ENCODE results near the gene CAMSAP1.

Gene CAMSAP1

DNA sequence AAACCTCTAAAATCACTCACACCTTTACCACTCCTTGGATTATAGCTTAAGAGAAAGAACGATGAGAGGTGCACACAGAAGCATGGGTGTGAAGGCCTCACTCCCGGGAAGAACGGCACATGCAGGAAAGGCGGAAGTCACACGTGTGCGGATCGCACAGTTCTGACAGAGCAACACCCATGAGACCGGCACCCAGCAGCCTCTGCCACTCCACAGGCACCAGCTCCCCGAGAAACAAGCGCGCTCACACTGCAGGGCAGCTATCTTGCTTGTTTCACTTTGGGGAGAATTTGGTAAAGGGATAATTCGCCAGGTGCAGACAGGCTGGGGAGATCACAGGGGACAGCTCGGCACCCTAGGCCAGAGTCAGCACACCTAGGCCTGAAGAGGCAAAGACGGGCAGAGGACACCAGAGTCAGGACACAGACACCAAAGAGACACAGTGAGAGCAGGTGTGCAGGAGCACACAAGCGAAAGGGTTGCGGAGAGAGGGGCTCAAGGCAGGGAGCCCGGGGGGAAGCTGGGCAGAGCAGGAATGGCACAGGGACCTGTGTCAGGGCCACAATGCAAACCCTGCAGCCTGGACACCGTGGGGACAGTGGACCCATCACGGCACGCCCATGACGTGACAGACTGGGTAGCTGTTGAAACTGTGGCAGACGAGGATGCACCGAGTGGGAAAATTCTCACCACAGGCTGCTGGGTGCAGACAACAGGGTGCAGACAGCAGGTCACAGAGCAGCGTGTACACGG, 81.7 kb downstream of the CAMSAP1 start:
- no CpG with 5 or more reads among the region's 25 CpGs for WGBS (ENCODE audit: extremely low coverage, insufficient coverage, low lambda C conversion rate)
- no peak overlapping the region for H4K5ac ChIP-seq (ENCODE audit: low read length)
- no peak overlapping the region for H2BK5ac ChIP-seq (ENCODE audit: low read length)
- H3K27me3 ChIP-seq (ENCODE audit: insufficient read depth, low read length, poor library complexity) = no peaks in the 10 kb centered on the region
- H3K4me2 ChIP-seq (ENCODE audit: low read length) = no peak overlapping the region
- H2BK15ac ChIP-seq (replicated peaks; ENCODE audit: low read depth) = no peak overlapping the region
- no peak for DNase-seq
- H3K36me3 ChIP-seq (ENCODE audit: control insufficient read depth, insufficient read depth, low read length) = peaks cover 10% of the 10 kb centered on the region
- no peak overlapping the region for H3K4me3 ChIP-seq (ENCODE audit: low read length)
- no peaks in the 10 kb centered on the region for H3K4me1 ChIP-seq (ENCODE audit: control insufficient read depth, low read depth, low read length)
- H3K79me1 ChIP-seq (ENCODE audit: low read length) = peaks cover 9% of the 10 kb centered on the region
- H2BK120ac ChIP-seq (ENCODE audit: low read depth, low read length) = no peak overlapping the region
- no peak overlapping the region for H4K8ac ChIP-seq (ENCODE audit: low read depth, low read length)
- H3K56ac ChIP-seq (ENCODE audit: low read length) = no peak overlapping the region
- peaks cover 5% of the 10 kb centered on the region for H3K79me2 ChIP-seq (ENCODE audit: control insufficient read depth, insufficient read depth, low read length)
- H3K4ac ChIP-seq (ENCODE audit: low read depth, low read length) = no peak overlapping the region
- no peak overlapping the region for H3K9ac ChIP-seq (ENCODE audit: low read length)
- no peak overlapping the region for H3K23ac ChIP-seq (ENCODE audit: low read length)
- no peak overlapping the region for H2AK5ac ChIP-seq (ENCODE audit: low read length)
- no peak overlapping the region for H3K27ac ChIP-seq (ENCODE audit: low read depth, low read length)
- no peak overlapping the region for H3K18ac ChIP-seq (ENCODE audit: low read length)

DNA sequence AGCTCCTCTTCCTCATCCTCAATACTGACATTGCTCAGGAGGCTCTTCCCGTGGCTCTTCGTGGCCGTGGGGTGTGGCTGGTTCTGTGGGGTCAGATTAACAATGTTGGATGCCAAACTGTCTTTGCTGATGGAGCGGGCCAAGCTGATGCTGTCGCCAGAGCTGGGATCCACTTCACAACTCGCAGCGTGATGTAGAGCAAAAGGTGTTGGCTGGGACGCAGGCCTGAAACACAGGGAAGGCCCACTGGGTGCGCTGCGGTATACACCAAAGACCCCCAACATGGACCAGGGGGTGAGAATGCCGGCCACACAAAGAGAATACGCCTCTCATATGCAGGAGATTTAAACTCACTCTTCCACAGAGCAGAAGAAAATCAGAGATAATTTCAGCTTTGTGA, 84.3 kb downstream of the CAMSAP1 start:
- Histone ChIP-seq H3K4ac (ENCODE audit: low read depth, low read length) (no peak overlapping the region), H2BK15ac (replicated peaks; ENCODE audit: low read depth) (no peak overlapping the region), H3K9ac (ENCODE audit: low read length) (no peak overlapping the region), H3K79me2 (ENCODE audit: control insufficient read depth, insufficient read depth, low read length) (peaks cover 3% of the 10 kb centered on the region), H2AK5ac (ENCODE audit: low read length) (no peak overlapping the region), H3K27me3 (ENCODE audit: insufficient read depth, low read length, poor library complexity) (no peaks in the 10 kb centered on the region), H2BK5ac (ENCODE audit: low read length) (no peak overlapping the region), H3K4me3 (ENCODE audit: low read length) (no peak overlapping the region), H2BK120ac (ENCODE audit: low read depth, low read length) (no peak overlapping the region), H3K79me1 (ENCODE audit: low read length) (peaks cover 7% of the 10 kb centered on the region), H3K18ac (ENCODE audit: low read length) (no peak overlapping the region), H3K27ac (ENCODE audit: low read depth, low read length) (no peak overlapping the region), H3K23ac (ENCODE audit: low read length) (no peak overlapping the region), H4K5ac (ENCODE audit: low read length) (no peak overlapping the region), H3K4me1 (ENCODE audit: control insufficient read depth, low read depth, low read length) (no peaks in the 10 kb centered on the region), H3K36me3 (ENCODE audit: control insufficient read depth, insufficient read depth, low read length) (peaks cover 10% of the 10 kb centered on the region), H4K8ac (ENCODE audit: low read depth, low read length) (no peak overlapping the region), H3K56ac (ENCODE audit: low read length) (no peak overlapping the region), H3K4me2 (ENCODE audit: low read length) (no peak overlapping the region)
- WGBS (ENCODE audit: extremely low coverage, insufficient coverage, low lambda C conversion rate) = no CpG with 5 or more reads among the region's 12 CpGs
- no peak for DNase-seq

DNA sequence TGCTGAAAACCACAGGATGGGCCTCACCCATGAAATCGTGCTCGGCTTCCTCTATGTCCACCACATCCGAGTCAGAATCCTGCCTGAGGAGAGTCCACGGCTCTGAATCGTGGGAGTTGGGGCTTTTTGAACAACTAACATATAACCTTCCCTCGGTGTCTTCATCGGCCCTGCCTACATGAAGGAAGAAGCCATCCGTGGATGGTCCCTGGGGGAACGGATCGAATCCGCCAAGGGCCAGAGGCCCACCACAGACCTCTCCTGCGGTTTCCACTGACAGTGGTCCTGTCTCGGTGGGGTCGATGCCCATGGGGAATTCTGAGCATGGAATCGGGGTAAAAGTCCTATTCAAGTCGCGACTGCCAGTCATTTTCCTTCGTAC, 85.0 kb downstream of the CAMSAP1 start:
- Histone ChIP-seq H3K27me3 (ENCODE audit: insufficient read depth, low read length, poor library complexity) (no peaks in the 10 kb centered on the region), H3K27ac (ENCODE audit: low read depth, low read length) (no peak overlapping the region), H2AK5ac (ENCODE audit: low read length) (no peak overlapping the region), H4K5ac (ENCODE audit: low read length) (no peak overlapping the region), H3K4me2 (ENCODE audit: low read length) (no peak overlapping the region), H3K4me3 (ENCODE audit: low read length) (no peak overlapping the region), H3K79me1 (ENCODE audit: low read length) (peaks cover 6% of the 10 kb centered on the region), H3K23ac (ENCODE audit: low read length) (no peak overlapping the region), H2BK15ac (replicated peaks; ENCODE audit: low read depth) (no peak overlapping the region), H4K8ac (ENCODE audit: low read depth, low read length) (no peak overlapping the region), H3K56ac (ENCODE audit: low read length) (no peak overlapping the region), H3K4me1 (ENCODE audit: control insufficient read depth, low read depth, low read length) (no peaks in the 10 kb centered on the region), H3K36me3 (ENCODE audit: control insufficient read depth, insufficient read depth, low read length) (peaks cover 14% of the 10 kb centered on the region), H3K4ac (ENCODE audit: low read depth, low read length) (no peak overlapping the region), H3K9ac (ENCODE audit: low read length) (no peak overlapping the region), H2BK5ac (ENCODE audit: low read length) (no peak overlapping the region), H3K79me2 (ENCODE audit: control insufficient read depth, insufficient read depth, low read length) (peaks cover 3% of the 10 kb centered on the region), H2BK120ac (ENCODE audit: low read depth, low read length) (no peak overlapping the region), H3K18ac (ENCODE audit: low read length) (no peak overlapping the region)
- DNase-seq = no peak
- WGBS (ENCODE audit: extremely low coverage, insufficient coverage, low lambda C conversion rate) = no CpG with 5 or more reads among the region's 18 CpGs

DNA sequence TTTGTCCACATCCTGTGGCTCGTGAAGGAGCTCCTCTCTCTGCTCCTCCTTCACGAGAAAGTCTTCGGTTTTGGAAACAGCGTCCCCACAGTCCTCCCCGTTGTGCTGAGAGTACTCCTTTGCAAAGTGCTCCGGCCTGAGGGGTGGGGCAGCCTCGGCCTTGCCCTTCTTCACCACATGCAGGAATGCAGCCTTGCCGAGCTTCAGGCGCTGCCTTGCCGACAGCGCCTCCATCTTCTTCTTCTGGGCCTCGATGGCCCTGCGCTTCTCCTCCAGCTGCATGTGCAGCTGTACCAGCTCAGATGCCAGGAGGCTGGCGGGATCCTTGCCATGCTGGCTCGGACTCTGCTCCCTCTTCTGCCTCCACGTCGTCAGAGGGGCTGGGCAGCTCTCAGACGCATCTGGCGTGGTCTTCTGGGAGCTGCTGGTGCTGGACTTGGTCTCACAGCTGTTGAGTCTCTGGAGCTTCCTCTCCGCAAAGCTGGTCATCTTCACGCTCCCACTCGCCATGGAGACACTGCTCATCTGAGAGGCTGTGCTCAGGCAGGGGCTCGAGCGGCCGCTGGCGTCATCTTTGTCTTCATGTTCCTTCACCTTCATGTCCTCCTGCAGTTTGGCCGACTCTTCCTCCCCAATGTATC, 85.5 kb downstream of the CAMSAP1 start:
- Histone ChIP-seq H3K23ac (ENCODE audit: low read length) (no peak overlapping the region), H4K8ac (ENCODE audit: low read depth, low read length) (no peak overlapping the region), H3K27ac (ENCODE audit: low read depth, low read length) (no peak overlapping the region), H2BK5ac (ENCODE audit: low read length) (no peak overlapping the region), H3K27me3 (ENCODE audit: insufficient read depth, low read length, poor library complexity) (no peaks in the 10 kb centered on the region), H4K5ac (ENCODE audit: low read length) (no peak overlapping the region), H2AK5ac (ENCODE audit: low read length) (no peak overlapping the region), H3K4me1 (ENCODE audit: control insufficient read depth, low read depth, low read length) (no peaks in the 10 kb centered on the region), H3K56ac (ENCODE audit: low read length) (no peak overlapping the region), H3K36me3 (ENCODE audit: control insufficient read depth, insufficient read depth, low read length) (peaks cover 14% of the 10 kb centered on the region), H3K79me2 (ENCODE audit: control insufficient read depth, insufficient read depth, low read length) (peaks cover 3% of the 10 kb centered on the region), H2BK120ac (ENCODE audit: low read depth, low read length) (no peak overlapping the region), H3K9ac (ENCODE audit: low read length) (no peak overlapping the region), H3K18ac (ENCODE audit: low read length) (no peak overlapping the region), H2BK15ac (replicated peaks; ENCODE audit: low read depth) (no peak overlapping the region), H3K79me1 (ENCODE audit: low read length) (peaks cover 6% of the 10 kb centered on the region), H3K4ac (ENCODE audit: low read depth, low read length) (no peak overlapping the region), H3K4me2 (ENCODE audit: low read length) (no peak overlapping the region), H3K4me3 (ENCODE audit: low read length) (no peak overlapping the region)
- DNase-seq = no peak
- no CpG with 5 or more reads among the region's 27 CpGs for WGBS (ENCODE audit: extremely low coverage, insufficient coverage, low lambda C conversion rate)

DNA sequence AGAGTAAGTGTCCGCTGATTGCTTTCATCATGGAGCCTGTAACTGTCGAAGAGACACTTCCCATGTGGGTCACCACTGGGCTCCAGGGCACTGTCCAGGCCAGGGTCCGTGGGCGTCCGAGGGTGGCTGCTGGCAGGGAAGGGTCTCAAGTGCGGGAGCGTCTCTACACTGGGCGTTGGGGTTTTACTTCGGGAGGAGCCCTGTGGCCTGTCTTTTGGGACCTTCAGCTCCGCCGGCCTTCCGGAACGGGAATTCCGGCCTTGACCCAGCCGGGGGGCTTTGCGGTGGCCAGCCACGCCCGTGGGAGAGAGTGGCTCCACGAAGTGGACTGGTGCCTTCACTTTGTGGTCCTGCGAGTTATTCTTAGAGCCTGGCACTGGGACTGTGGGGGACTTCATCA, 86.2 kb downstream of the CAMSAP1 start:
- H3K18ac ChIP-seq (ENCODE audit: low read length) = no peak overlapping the region
- no peak overlapping the region for H3K9ac ChIP-seq (ENCODE audit: low read length)
- H3K4me2 ChIP-seq (ENCODE audit: low read length) = no peak overlapping the region
- H4K5ac ChIP-seq (ENCODE audit: low read length) = no peak overlapping the region
- H3K4me1 ChIP-seq (ENCODE audit: control insufficient read depth, low read depth, low read length) = no peaks in the 10 kb centered on the region
- no peak overlapping the region for H3K4ac ChIP-seq (ENCODE audit: low read depth, low read length)
- no peaks in the 10 kb centered on the region for H3K27me3 ChIP-seq (ENCODE audit: insufficient read depth, low read length, poor library complexity)
- H3K79me2 ChIP-seq (ENCODE audit: control insufficient read depth, insufficient read depth, low read length) = peaks cover 3% of the 10 kb centered on the region
- peaks cover 3% of the 10 kb centered on the region for H3K79me1 ChIP-seq (ENCODE audit: low read length)
- no peak overlapping the region for H3K4me3 ChIP-seq (ENCODE audit: low read length)
- DNase-seq = no peak
- no CpG with 5 or more reads among the region's 20 CpGs for WGBS (ENCODE audit: extremely low coverage, insufficient coverage, low lambda C conversion rate)
- no peak overlapping the region for H3K23ac ChIP-seq (ENCODE audit: low read length)
- no peak overlapping the region for H2BK15ac ChIP-seq (replicated peaks; ENCODE audit: low read depth)
- H2BK120ac ChIP-seq (ENCODE audit: low read depth, low read length) = no peak overlapping the region
- H3K56ac ChIP-seq (ENCODE audit: low read length) = no peak overlapping the region
- no peak overlapping the region for H3K27ac ChIP-seq (ENCODE audit: low read depth, low read length)
- no peak overlapping the region for H2BK5ac ChIP-seq (ENCODE audit: low read length)
- no peak overlapping the region for H4K8ac ChIP-seq (ENCODE audit: low read depth, low read length)
- H2AK5ac ChIP-seq (ENCODE audit: low read length) = no peak overlapping the region
- H3K36me3 ChIP-seq (ENCODE audit: control insufficient read depth, insufficient read depth, low read length) = peaks cover 15% of the 10 kb centered on the region
